GM21737 (cell line): ENCODE data around the gene UNC50.
"Not testable (repeated sequence)": the region's sequence is repeated elsewhere in the genome, so short reads cannot be mapped to it uniquely, and the experiment has no call there.

ENCODE experiments used
- ATAC-seq: cut with Tn5 transposase; IDR thresholded peaks from one replicate; pipeline ENCODE4 v1.9.1; 2021; ENCODE audit warnings: mild to moderate bottlenecking, moderate library complexity; ENCODE audit not compliant: unreplicated experiment

UNC50 gene

GRCh38 chr2:98608962-98609604 lies 694 bp downstream of the UNC50 start:
- ATAC-seq, result peak; percentile 17

GRCh38 chr2:98614024-98614739 lies 5.8 kb downstream of the UNC50 start:
- ATAC-seq, result no peak

GRCh38 chr2:98615481-98615880 lies 7.1 kb downstream of the UNC50 start:
- ATAC-seq, result no peak

GRCh38 chr2:98617149-98617548 lies 8.8 kb downstream of the UNC50 start:
- ATAC-seq, result no peak

- no peak for ATAC-seq
These were observed 15.3 kb downstream of the UNC50 start for GRCh38 chr2:98623657-98624056.

GRCh38 chr2:98632351-98632750 lies 24.0 kb downstream of the UNC50 start:
- no peak for ATAC-seq

GRCh38 chr2:98634406-98635092 lies 26.2 kb downstream of the UNC50 start:
- no peak for ATAC-seq

- peak; percentile 84 for ATAC-seq
These were observed 29.2 kb downstream of the UNC50 start for GRCh38 chr2:98637401-98638147.

- no peak for ATAC-seq
These were observed 35.2 kb downstream of the UNC50 start for GRCh38 chr2:98643496-98644100.

GRCh38 chr2:98647636-98648035 lies 39.2 kb downstream of the UNC50 start:
- no peak for ATAC-seq

- ATAC-seq, result no peak
These were observed 40.1 kb downstream of the UNC50 start for GRCh38 chr2:98648451-98648850.

GRCh38 chr2:98649135-98649991 lies 41.0 kb downstream of the UNC50 start:
- ATAC-seq, result peak; percentile 83

GRCh38 chr2:98649992-98650375 lies 41.6 kb downstream of the UNC50 start:
- ATAC-seq, result no peak

- no peak for ATAC-seq
These were observed 42.6 kb downstream of the UNC50 start for GRCh38 chr2:98650998-98651397.

GRCh38 chr2:98654699-98655495 lies 46.5 kb downstream of the UNC50 start:
- ATAC-seq, result no peak

- no peak for ATAC-seq
These were observed 48.4 kb downstream of the UNC50 start for GRCh38 chr2:98656800-98657199.

GRCh38 chr2:98658816-98659490 lies 50.6 kb downstream of the UNC50 start:
- no peak for ATAC-seq

GRCh38 chr2:98659491-98659840 lies 51.1 kb downstream of the UNC50 start:
- ATAC-seq, result not testable (repeated sequence)
